Astrocyte (in vitro differentiated cells and primary cell): ENCODE results near the gene NOL8.

Experiments used
- EZH2 ChIP-seq: IDR thresholded peaks from 2 replicates; pipeline ENCODE4 v1.6.1; 2012; ENCODE audit warnings: mild to moderate bottlenecking, low read length, inconsistent platforms; ENCODE audit not compliant: insufficient read depth
- TF ChIP-seq, protein P1 (sequence below): IDR thresholded peaks from 2 replicates; pipeline ENCODE4 v1.5.1; 2011; ENCODE audit warnings: low read depth, mild to moderate bottlenecking, inconsistent platforms, low read length, moderate library complexity; ENCODE audit not compliant: insufficient read depth

DNA sequence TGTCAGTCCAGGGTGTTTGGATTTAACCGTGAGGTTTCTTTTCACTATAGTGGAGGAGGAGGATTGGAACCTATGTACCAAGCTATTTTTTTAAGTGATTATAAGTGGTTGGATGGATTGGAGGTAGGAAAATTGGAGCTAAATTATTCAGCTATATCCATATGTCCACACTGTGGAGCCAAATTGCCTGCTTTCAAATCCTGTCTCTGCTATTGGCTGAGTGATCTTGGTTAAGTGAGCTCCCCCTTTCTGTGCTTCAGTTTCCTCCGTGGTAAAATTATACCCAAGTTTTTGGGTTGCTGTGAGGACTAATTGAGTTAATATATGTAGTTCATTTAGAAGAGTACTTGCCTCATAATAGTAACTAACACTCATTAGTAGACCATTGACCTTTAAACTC lies 3.1 kb upstream of the NOL8 start:
- TF ChIP-seq, protein P1, sequence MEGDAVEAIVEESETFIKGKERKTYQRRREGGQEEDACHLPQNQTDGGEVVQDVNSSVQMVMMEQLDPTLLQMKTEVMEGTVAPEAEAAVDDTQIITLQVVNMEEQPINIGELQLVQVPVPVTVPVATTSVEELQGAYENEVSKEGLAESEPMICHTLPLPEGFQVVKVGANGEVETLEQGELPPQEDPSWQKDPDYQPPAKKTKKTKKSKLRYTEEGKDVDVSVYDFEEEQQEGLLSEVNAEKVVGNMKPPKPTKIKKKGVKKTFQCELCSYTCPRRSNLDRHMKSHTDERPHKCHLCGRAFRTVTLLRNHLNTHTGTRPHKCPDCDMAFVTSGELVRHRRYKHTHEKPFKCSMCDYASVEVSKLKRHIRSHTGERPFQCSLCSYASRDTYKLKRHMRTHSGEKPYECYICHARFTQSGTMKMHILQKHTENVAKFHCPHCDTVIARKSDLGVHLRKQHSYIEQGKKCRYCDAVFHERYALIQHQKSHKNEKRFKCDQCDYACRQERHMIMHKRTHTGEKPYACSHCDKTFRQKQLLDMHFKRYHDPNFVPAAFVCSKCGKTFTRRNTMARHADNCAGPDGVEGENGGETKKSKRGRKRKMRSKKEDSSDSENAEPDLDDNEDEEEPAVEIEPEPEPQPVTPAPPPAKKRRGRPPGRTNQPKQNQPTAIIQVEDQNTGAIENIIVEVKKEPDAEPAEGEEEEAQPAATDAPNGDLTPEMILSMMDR, result peak; percentile 37
- TF ChIP-seq EZH2, result no peak
